ENCODE measurements around the gene MYNN.

DNA sequence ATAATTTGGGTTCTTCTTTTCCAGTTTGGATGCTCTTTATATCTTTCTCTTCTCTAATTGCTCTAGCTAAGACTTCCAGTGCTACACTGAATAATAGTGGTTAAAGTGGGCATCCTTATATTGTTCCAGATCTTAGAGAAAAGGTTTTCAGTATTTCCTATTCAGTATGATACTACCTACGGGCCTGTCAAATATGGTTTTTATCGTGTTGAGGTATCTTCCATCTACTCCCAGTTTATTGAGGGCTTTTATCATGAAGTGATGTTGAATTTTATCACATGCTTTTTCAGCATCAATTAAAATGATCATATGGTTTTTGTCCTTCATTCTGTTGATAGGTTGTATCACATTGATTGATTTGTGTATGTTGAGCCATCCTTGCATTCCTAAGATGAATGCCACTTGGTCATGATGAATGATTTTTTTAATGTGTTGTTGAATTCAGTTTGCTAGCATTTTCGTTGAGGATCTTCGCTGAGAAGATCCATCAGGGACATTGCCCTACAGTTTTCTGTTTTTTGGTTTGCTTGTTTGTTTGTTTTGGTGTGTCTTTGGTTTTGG is 42.5 kb downstream of the MYNN start:
- no peak for TF ChIP-seq POLR2A (IDR thresholded peaks at IDR 0.05; ENCODE audit: low read depth, low read length)
- no peak for TF ChIP-seq TAF1 (IDR thresholded peaks at IDR 0.05; ENCODE audit: low read depth, low read length)

Measured in GM12891 (cell line).